H1 (cell line): ENCODE data around the gene TRIM23. TPM values are rescaled to one million over a fixed set of nuclear protein-coding genes. Genes with fewer than 3 reads are reported as not detected.

Experiments used
- CTCF ChIA-PET: fragments of 300-600 bp; sonication (Branson Sonifier 250); formaldehyde crosslinking; loops from one replicate; lab custom pipeline; 2021; ENCODE audit not compliant: partially characterized antibody; lab: Charles Lee
- POLR2A ChIA-PET: fragments of 300-600 bp; sonication (Branson Sonifier 250); formaldehyde crosslinking; loops from one replicate; lab custom pipeline; 2021; ENCODE audit warnings: inconsistent platforms; ENCODE audit not compliant: partially characterized antibody; lab: Charles Lee
- DNase-seq, 2 experiments: peaks; one replicate each; pipeline versions ENCODE4 v3.0.0 to v3.0.0-alpha.2; 2010 to 2022; ENCODE audit warnings: low spot score in 2 of 2, low read depth in 1 of 2, mixed read lengths in 1 of 2
- FAIRE-seq: peaks from 2 replicates; lab custom pipeline; 2011; peaks lifted over from hg19 to GRCh38; lab: Jason Lieb, UNC
- H2AFZ ChIP-seq: 2 replicates; pipeline ENCODE4 v1.8.1; 2012; ENCODE audit warnings: low read length, inconsistent platforms
- H2AK5ac ChIP-seq: 2 replicates; pipeline ENCODE4 v1.6.1; 2013; ENCODE audit warnings: low read depth, low read length
- H2BK120ac ChIP-seq: replicated peaks from 2 replicates; pipeline ENCODE3; 2013; ENCODE audit warnings: low read depth, low read length, inconsistent platforms
- H2BK12ac ChIP-seq: 2 replicates; pipeline ENCODE4 v1.6.1; 2013; ENCODE audit warnings: low read depth, low read length
- H2BK15ac ChIP-seq: 2 replicates; pipeline ENCODE4 v1.6.1; 2013; ENCODE audit warnings: low read length
- H2BK20ac ChIP-seq: 2 replicates; pipeline ENCODE4 v1.6.1; 2013; ENCODE audit warnings: low read length
- H2BK5ac ChIP-seq: 2 replicates; pipeline ENCODE4 v1.6.1; 2013; ENCODE audit warnings: low read depth, low read length
- H3K14ac ChIP-seq: 2 replicates; pipeline ENCODE4 v1.6.1; 2013; ENCODE audit warnings: inconsistent platforms; ENCODE audit not compliant: insufficient read length
- H3K18ac ChIP-seq: 2 replicates; pipeline ENCODE4 v1.6.1; 2013; ENCODE audit warnings: low read length; ENCODE audit errors: extremely low read depth
- H3K23ac ChIP-seq: 2 replicates; pipeline ENCODE4 v1.6.1; 2013; ENCODE audit warnings: inconsistent platforms; ENCODE audit not compliant: insufficient read length
- H3K23me2 ChIP-seq: 2 replicates; pipeline ENCODE4 v1.6.1; 2013; ENCODE audit warnings: low read depth, low read length
- H3K27ac ChIP-seq: 2 replicates; pipeline ENCODE4 v1.6.1; 2011; ENCODE audit warnings: low read depth, low read length, inconsistent platforms
- H3K27me3 ChIP-seq, 4 experiments: replicated peaks in 1 of 4; 1 replicate in 1 of 4; 2 replicates in 3 of 4; pipeline versions ENCODE4 v1.6.1 to v1.8.1; 2011 to 2013; ENCODE audit warnings: low read length in 3 of 4, mild to moderate bottlenecking in 3 of 4, inconsistent platforms in 2 of 4, mixed read lengths in 2 of 4, moderate library complexity in 1 of 4; ENCODE audit not compliant: control insufficient read depth in 3 of 4, insufficient read depth in 3 of 4; ENCODE audit errors: extremely low read depth in 1 of 4
- H3K36me3 ChIP-seq, 4 experiments: 2 replicates each; pipeline versions ENCODE4 v1.6.1 to v1.8.1; 2011 to 2013; ENCODE audit warnings: mild to moderate bottlenecking in 4 of 4, low read length in 3 of 4, moderate library complexity in 2 of 4, control low read depth in 1 of 4, inconsistent platforms in 1 of 4; ENCODE audit not compliant: insufficient read depth in 4 of 4, control insufficient read depth in 2 of 4
- H3K4ac ChIP-seq: replicated peaks from 2 replicates; pipeline ENCODE3; 2013; ENCODE audit warnings: low read length, low read depth, mixed read lengths, inconsistent platforms; ENCODE audit not compliant: insufficient read length
- H3K4me1 ChIP-seq, 4 experiments: replicated peaks in 1 of 4; 1 replicate in 1 of 4; 2 replicates in 3 of 4; pipeline versions ENCODE4 v1.6.1 to v1.8.1; 2011 to 2013; ENCODE audit warnings: low read length in 3 of 4, inconsistent platforms in 2 of 4, mixed read lengths in 1 of 4; ENCODE audit not compliant: insufficient read depth in 4 of 4, control insufficient read depth in 3 of 4
- H3K4me2 ChIP-seq, 2 experiments: 2 replicates each; pipeline versions ENCODE4 v1.6.1 to v1.8.1; 2011 to 2013; ENCODE audit warnings: low read depth in 2 of 2, low read length in 2 of 2, control low read depth in 1 of 2, inconsistent platforms in 1 of 2, mild to moderate bottlenecking in 1 of 2; ENCODE audit not compliant: insufficient read depth in 1 of 2
- H3K4me3 ChIP-seq, 4 experiments: fragments of 200-600, 300-600 bp in 1 of 4; sonication (generic), shearing (Covaris generic), sonication (Bioruptor Twin) in 1 of 4; 2 replicates each; pipeline versions ENCODE4 v1.5.1 to v1.8.1; 2011 to 2016; ENCODE audit warnings: low read length in 4 of 4, low read depth in 3 of 4, control low read depth in 2 of 4, inconsistent platforms in 2 of 4, mild to moderate bottlenecking in 2 of 4, mixed read lengths in 1 of 4, moderate library complexity in 1 of 4; ENCODE audit not compliant: insufficient read depth in 2 of 4; ENCODE audit errors: extremely low read depth in 1 of 4
- H3K56ac ChIP-seq: replicated peaks from 2 replicates; pipeline ENCODE3; 2013; ENCODE audit warnings: low read depth, mild to moderate bottlenecking, mixed read lengths, low read length, inconsistent platforms; ENCODE audit not compliant: insufficient read length
- H3K79me1 ChIP-seq: 2 replicates; pipeline ENCODE4 v1.6.1; 2013; ENCODE audit warnings: low read depth, low read length, control low read depth
- H3K79me2 ChIP-seq, 2 experiments: 2 replicates each; pipeline versions ENCODE4 v1.6.1 to v1.8.1; 2012 to 2013; ENCODE audit warnings: low read length in 2 of 2, mild to moderate bottlenecking in 2 of 2, inconsistent platforms in 1 of 2; ENCODE audit not compliant: insufficient read depth in 2 of 2, control insufficient read depth in 1 of 2
- H3K9ac ChIP-seq, 4 experiments: replicated peaks in 1 of 4; 1 replicate in 1 of 4; 2 replicates in 3 of 4; pipeline versions ENCODE4 v1.6.1 to v1.8.1; 2011 to 2013; ENCODE audit warnings: low read depth in 3 of 4, low read length in 3 of 4, control low read depth in 2 of 4, mild to moderate bottlenecking in 2 of 4, moderate library complexity in 2 of 4, inconsistent platforms in 1 of 4; ENCODE audit errors: extremely low read depth in 1 of 4
- H3K9me3 ChIP-seq, 2 experiments: 2 replicates each; pipeline versions ENCODE4 v1.6.1 to v1.8.1; 2012 to 2013; ENCODE audit warnings: mild to moderate bottlenecking in 2 of 2, moderate library complexity in 2 of 2, control low read depth in 1 of 2, inconsistent platforms in 1 of 2, low read depth in 1 of 2, low read length in 1 of 2, mixed read lengths in 1 of 2; ENCODE audit not compliant: insufficient read depth in 2 of 2
- H4K20me1 ChIP-seq, 2 experiments: replicated peaks in 1 of 2; 2 replicates each; pipeline versions ENCODE3 to v1.8.1; 2011 to 2013; ENCODE audit warnings: inconsistent platforms in 2 of 2, low read length in 2 of 2, mild to moderate bottlenecking in 1 of 2; ENCODE audit not compliant: insufficient read depth in 2 of 2, control insufficient read depth in 1 of 2
- H4K5ac ChIP-seq: 2 replicates; pipeline ENCODE4 v1.6.1; 2013; ENCODE audit warnings: low read length, low read depth, mixed read lengths, inconsistent platforms; ENCODE audit not compliant: insufficient read length
- H4K8ac ChIP-seq: 2 replicates; pipeline ENCODE4 v1.8.0; 2013; ENCODE audit warnings: mild to moderate bottlenecking, moderate library complexity, low read length, inconsistent platforms; ENCODE audit not compliant: insufficient read depth; ENCODE audit errors: extremely low read depth
- H4K91ac ChIP-seq: replicated peaks from 2 replicates; pipeline ENCODE3; 2013; ENCODE audit warnings: low read length, mixed read lengths, inconsistent platforms; ENCODE audit not compliant: insufficient read length
- ATF2 ChIP-seq: IDR thresholded peaks from 2 replicates; pipeline ENCODE4 v1.6.1; 2012; ENCODE audit warnings: low read length, inconsistent platforms
- EZH2 ChIP-seq: fragments of 200-600 bp; sonication (generic); IDR thresholded peaks from 2 replicates; pipeline ENCODE4 v1.7.1; 2012; ENCODE audit warnings: low read depth, mild to moderate bottlenecking, moderate library complexity, low read length, inconsistent platforms; ENCODE audit not compliant: severe bottlenecking
- KDM4A ChIP-seq: IDR thresholded peaks from one replicate; pipeline ENCODE4 v1.7.1; 2012; ENCODE audit warnings: low read depth, mild to moderate bottlenecking, moderate library complexity, low read length, inconsistent platforms; ENCODE audit not compliant: severe bottlenecking
- RAD21 ChIP-seq, 2 experiments: IDR thresholded peaks in 1 of 2; conservative IDR thresholded peaks in 1 of 2; 2 replicates each; pipeline ENCODE4 v1.6.1; 2011; ENCODE audit warnings: low read depth in 2 of 2, low read length in 2 of 2, improper control_type of control experiment in 1 of 2, inconsistent platforms in 1 of 2, mild to moderate bottlenecking in 1 of 2, moderate library complexity in 1 of 2
- USF2 ChIP-seq: IDR thresholded peaks from 2 replicates; pipeline ENCODE4 v1.6.1; 2011; ENCODE audit warnings: low read length, improper control_type of control experiment
- whole genome bisulfite sequencing, 2 experiments: shearing (Covaris generic) in 1 of 2; methylation state at CpG; one replicate each; pipeline versions ENCODE4 v1.1.6 to v1.1.7; 2013 to 2015; ENCODE audit warnings: low lambda C conversion rate in 2 of 2, mixed read lengths in 2 of 2, inconsistent platforms in 1 of 2, low coverage in 1 of 2, missing lambda C conversion rate in 1 of 2; ENCODE audit not compliant: insufficient replicate concordance in 2 of 2, insufficient coverage in 1 of 2, insufficient read length in 1 of 2; ENCODE audit errors: extremely low coverage in 1 of 2, missing lambda C conversion rate in 1 of 2; 5-methylcytosine and 5-hydroxymethylcytosine counted together
- polyA plus RNA-seq, 7 experiments: library from polyadenylated mRNA; depleted of rRNA in 3 of 7; stranded (reverse) in 5 of 7; unstranded in 2 of 7; fragments of >200 nt in 5 of 7; fragments of 200-250 nt in 2 of 7; gene quantifications; 1 replicate in 5 of 7; 2 replicates in 1 of 7; 4 replicates in 1 of 7; pipeline versions ENCODE4 v1.2.1 to v1.2.3, GENCODE V29; 2011 to 2013; ENCODE audit warnings: missing spikeins in 2 of 7, mixed read lengths in 2 of 7
- total RNA-seq: library from RNA; stranded (reverse); fragmentation: NEBNext Ultra II Directional; extraction: Animal tissue kit (Norgen Biotek cat#: 25700); gene quantifications from 2 replicates; pipeline ENCODE4 v1.2.1, GENCODE V29; 2021

TRIM23 gene
- total and polyA plus RNA-seq, 2 of the 8 experiments (the other 6 are each of a cell fraction or from before 2014, with no cell fraction given), result 2.5 to 11.7 TPM

- no peaks in the 10 kb centered on the region for H3K9me3 ChIP-seq
- H3K4ac ChIP-seq, result no peak overlapping the region
- peaks cover 0 to 34% (median 16%) of the 10 kb centered on the region in 4 experiments; a peak in 4 of 8 replicates for H3K36me3 ChIP-seq
- H3K23ac ChIP-seq, result no peak overlapping the region
- H2BK12ac ChIP-seq, result no peak overlapping the region
- H2AK5ac ChIP-seq, result no peak overlapping the region
- no peak overlapping the region for H3K14ac ChIP-seq
- no peak overlapping the region for H2AFZ ChIP-seq
- H3K56ac ChIP-seq, result no peak overlapping the region
- H3K79me1 ChIP-seq, result no peaks in the 10 kb centered on the region
- FAIRE-seq, result no peak
- H3K18ac ChIP-seq, result no peak overlapping the region
- H4K8ac ChIP-seq, result no peak overlapping the region; the same call in 1 of the 2 replicates
- H4K91ac ChIP-seq, result no peak overlapping the region
- ChIA-PET POLR2A (interaction anchor here (1.1 to 1.2 kb wide), 3 partner anchors 10 to 48 kb away, joined by 3 to 4 read pairs (median 3); partner anchors contain the start of genes CENPK and PPWD1), CTCF (no interaction called here)
- no peak overlapping the region for H2BK20ac ChIP-seq
- 0 out of 4 replicates have a peak, but pooled peaks cover 0 to 4% of the 10 kb centered on the region in 2 experiments for H3K79me2 ChIP-seq
- no peaks in the 10 kb centered on the region for H3K4me1 ChIP-seq
- H3K27ac ChIP-seq, result no peak overlapping the region
- no peak for DNase-seq
- H3K23me2 ChIP-seq, result no peaks in the 10 kb centered on the region
- H2BK5ac ChIP-seq, result no peak overlapping the region
- H3K9ac ChIP-seq, result no peak overlapping the region
- H2BK15ac ChIP-seq, result no peak overlapping the region
- no peak overlapping the region for H2BK120ac ChIP-seq
- H3K27me3 ChIP-seq, result peaks cover 0 to 2% (median 0%) of the 10 kb centered on the region in 4 experiments; a peak in 1 of 7 replicates
- no peak overlapping the region for H3K4me2 ChIP-seq
- no peak overlapping the region for H4K5ac ChIP-seq
- H4K20me1 ChIP-seq, result no peaks in the 10 kb centered on the region
- 84% methylated on average over 3 of the region's 3 CpGs; no CpG with 5 or more reads in 1 of the 2 experiments for WGBS, 2 experiments
- no peak overlapping the region for H3K4me3 ChIP-seq
- TF ChIP-seq USF2, result no peak
- no peak for TF ChIP-seq EZH2
- no peak for TF ChIP-seq KDM4A
- TF ChIP-seq RAD21 (IDR thresholded peaks at IDR 0.05 in 1 of 2, conservative IDR thresholded peaks at IDR 0.05 in 1 of 2; ENCODE audit: low read depth in 2 of 2, low read length in 2 of 2), result no peak
- no peak for TF ChIP-seq ATF2
Measured at GRCh38 chr5:65611524-65611923, 12.6 kb downstream of the TRIM23 start.
